ENCODE results near the gene SNX2.

DNA sequence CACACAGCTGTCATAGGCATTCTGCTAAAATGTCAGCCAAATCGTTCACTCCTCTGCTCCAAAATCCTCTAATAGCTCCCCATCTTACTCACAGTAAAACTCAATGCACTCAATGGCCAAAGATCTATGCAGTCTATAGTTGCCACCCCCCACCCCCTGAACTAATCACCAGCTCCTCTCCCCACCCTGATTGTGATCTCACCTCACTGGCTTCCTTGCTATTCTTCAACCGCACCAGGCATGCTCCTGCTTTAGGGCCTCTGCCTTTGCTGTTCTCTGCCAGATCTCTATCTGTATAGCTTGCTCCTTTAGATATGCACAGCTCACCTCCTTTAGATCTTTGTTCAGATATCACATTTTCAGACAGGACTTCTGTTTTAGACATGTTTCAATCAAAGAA lies 33.2 kb upstream of the SNX2 start:
- no peak for TF ChIP-seq RAD21 (IDR thresholded peaks at IDR 0.05)
- TF ChIP-seq, protein P1, sequence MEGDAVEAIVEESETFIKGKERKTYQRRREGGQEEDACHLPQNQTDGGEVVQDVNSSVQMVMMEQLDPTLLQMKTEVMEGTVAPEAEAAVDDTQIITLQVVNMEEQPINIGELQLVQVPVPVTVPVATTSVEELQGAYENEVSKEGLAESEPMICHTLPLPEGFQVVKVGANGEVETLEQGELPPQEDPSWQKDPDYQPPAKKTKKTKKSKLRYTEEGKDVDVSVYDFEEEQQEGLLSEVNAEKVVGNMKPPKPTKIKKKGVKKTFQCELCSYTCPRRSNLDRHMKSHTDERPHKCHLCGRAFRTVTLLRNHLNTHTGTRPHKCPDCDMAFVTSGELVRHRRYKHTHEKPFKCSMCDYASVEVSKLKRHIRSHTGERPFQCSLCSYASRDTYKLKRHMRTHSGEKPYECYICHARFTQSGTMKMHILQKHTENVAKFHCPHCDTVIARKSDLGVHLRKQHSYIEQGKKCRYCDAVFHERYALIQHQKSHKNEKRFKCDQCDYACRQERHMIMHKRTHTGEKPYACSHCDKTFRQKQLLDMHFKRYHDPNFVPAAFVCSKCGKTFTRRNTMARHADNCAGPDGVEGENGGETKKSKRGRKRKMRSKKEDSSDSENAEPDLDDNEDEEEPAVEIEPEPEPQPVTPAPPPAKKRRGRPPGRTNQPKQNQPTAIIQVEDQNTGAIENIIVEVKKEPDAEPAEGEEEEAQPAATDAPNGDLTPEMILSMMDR (IDR thresholded peaks at IDR 0.05; ENCODE audit: low read depth, low read length, missing input control) = no peak
- no peak for TF ChIP-seq YY1 (IDR thresholded peaks at IDR 0.05)
- no peak for TF ChIP-seq FOXA2 (IDR thresholded peaks at IDR 0.05)
- no peak for TF ChIP-seq JUND (IDR thresholded peaks at IDR 0.05)
- no peak for TF ChIP-seq TAF1 (conservative IDR thresholded peaks at IDR 0.05)
- TF ChIP-seq, protein P2, sequence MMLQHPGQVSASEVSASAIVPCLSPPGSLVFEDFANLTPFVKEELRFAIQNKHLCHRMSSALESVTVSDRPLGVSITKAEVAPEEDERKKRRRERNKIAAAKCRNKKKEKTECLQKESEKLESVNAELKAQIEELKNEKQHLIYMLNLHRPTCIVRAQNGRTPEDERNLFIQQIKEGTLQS (IDR thresholded peaks at IDR 0.05) = no peak
- TF ChIP-seq EGR1 (IDR thresholded peaks at IDR 0.05; ENCODE audit: low read depth in 2 of 2) = no peak
- no peak for TF ChIP-seq GABPA (IDR thresholded peaks at IDR 0.05 in 1 of 2, conservative IDR thresholded peaks at IDR 0.05 in 1 of 2)
- TF ChIP-seq NR2F2 (IDR thresholded peaks at IDR 0.05) = no peak
